CD14-positive monocyte (primary cell): ENCODE measurements around the gene KDM3A. TPM values are rescaled to one million over a fixed set of nuclear protein-coding genes. Genes with fewer than 3 reads are reported as not detected.

Source experiments
- DNase-seq, 3 donors: peaks; one replicate each; pipeline ENCODE4 v3.0.0-alpha.2; 2011 to 2022
- H2AFZ ChIP-seq: 2 replicates; pipeline ENCODE4 v1.6.0; 2012; ENCODE audit warnings: mild to moderate bottlenecking, low read depth, low read length, inconsistent platforms; ENCODE audit not compliant: insufficient read depth, poor library complexity, severe bottlenecking
- H3K27ac ChIP-seq, 2 donors: 1 replicate in 1 of 2; 2 replicates in 1 of 2; pipeline ENCODE4 v1.5.1; 2012 to 2013; ENCODE audit warnings: low read length in 2 of 2, control low read depth in 1 of 2, inconsistent platforms in 1 of 2, low read depth in 1 of 2, mild to moderate bottlenecking in 1 of 2
- H3K27me3 ChIP-seq, 2 donors: one replicate each; pipeline versions ENCODE4 v1.6.0 to v1.6.1; 2011 to 2013; ENCODE audit warnings: low read length in 2 of 2; ENCODE audit not compliant: control insufficient read depth in 2 of 2, insufficient read depth in 2 of 2
- H3K36me3 ChIP-seq, 2 donors: replicated peaks in 1 of 2; 1 replicate in 1 of 2; 2 replicates in 1 of 2; pipeline versions ENCODE4 v1.5.1 to v1.6.1; 2012 to 2013; ENCODE audit warnings: low read length in 2 of 2, control low read depth in 1 of 2, inconsistent platforms in 1 of 2, mild to moderate bottlenecking in 1 of 2; ENCODE audit not compliant: insufficient read depth in 2 of 2, control insufficient read depth in 1 of 2
- H3K4me1 ChIP-seq, 2 donors: 1 replicate in 1 of 2; 2 replicates in 1 of 2; pipeline versions ENCODE4 v1.5.1 to v1.6.1; 2012 to 2013; ENCODE audit warnings: low read length in 2 of 2, control low read depth in 1 of 2, inconsistent platforms in 1 of 2, mild to moderate bottlenecking in 1 of 2, moderate library complexity in 1 of 2; ENCODE audit not compliant: insufficient read depth in 2 of 2, control insufficient read depth in 1 of 2
- H3K4me2 ChIP-seq: replicated peaks from 2 replicates; pipeline ENCODE3; 2012; ENCODE audit warnings: low read length, moderate library complexity, mild to moderate bottlenecking; ENCODE audit not compliant: poor library complexity, severe bottlenecking; ENCODE audit errors: extremely low read depth
- H3K4me3 ChIP-seq, 3 experiments: fragments of 200-600 bp in 1 of 3; sonication (generic) in 1 of 3; replicated peaks in 1 of 3; 1 replicate in 2 of 3; 2 replicates in 1 of 3; pipeline ENCODE4 v1.5.1; 2011 to 2013; ENCODE audit warnings: low read length in 3 of 3, mild to moderate bottlenecking in 3 of 3, control low read depth in 2 of 3, low read depth in 2 of 3, inconsistent platforms in 1 of 3, moderate library complexity in 1 of 3
- H3K79me2 ChIP-seq: 2 replicates; pipeline ENCODE4 v1.6.0; 2012; ENCODE audit warnings: mild to moderate bottlenecking, control low read depth, inconsistent platforms, low read length, moderate library complexity; ENCODE audit not compliant: insufficient read depth
- H3K9ac ChIP-seq: 2 replicates; pipeline ENCODE4 v1.6.0; 2017; ENCODE audit warnings: low read length, mild to moderate bottlenecking; ENCODE audit not compliant: insufficient read depth, poor library complexity, severe bottlenecking
- H3K9me3 ChIP-seq, 2 donors: replicated peaks in 1 of 2; 1 replicate in 1 of 2; 2 replicates in 1 of 2; pipeline versions ENCODE4 v1.5.1 to v1.6.1; 2012 to 2013; ENCODE audit warnings: low read length in 2 of 2, control low read depth in 1 of 2; ENCODE audit not compliant: control insufficient read depth in 1 of 2, insufficient read depth in 1 of 2
- H4K20me1 ChIP-seq: 2 replicates; pipeline ENCODE4 v1.6.0; 2012; ENCODE audit warnings: mild to moderate bottlenecking, low read length, control low read depth, moderate library complexity; ENCODE audit not compliant: insufficient read depth
- H3K27ac Mint-ChIP-seq, 7 donors: one replicate each; pipeline ENCODE4 v1.8.0; 2020; ENCODE audit warnings: mild to moderate bottlenecking in 7 of 7, mixed read lengths in 7 of 7, moderate library complexity in 6 of 7, inconsistent platforms in 2 of 7
- H3K27me3 Mint-ChIP-seq, 3 donors: one replicate each; pipeline ENCODE4 v1.8.0; 2021 to 2022; ENCODE audit warnings: low read depth in 3 of 3, mild to moderate bottlenecking in 3 of 3, mixed read lengths in 3 of 3, moderate library complexity in 3 of 3, inconsistent platforms in 1 of 3
- H3K36me3 Mint-ChIP-seq, 2 donors: one replicate each; pipeline ENCODE4 v1.8.0; 2020; ENCODE audit warnings: mixed read lengths in 2 of 2, inconsistent platforms in 1 of 2, mild to moderate bottlenecking in 1 of 2
- H3K4me1 Mint-ChIP-seq: one replicate; pipeline ENCODE4 v1.8.0; 2020; ENCODE audit warnings: mild to moderate bottlenecking, mixed read lengths
- H3K4me3 Mint-ChIP-seq, 2 donors: one replicate each; pipeline ENCODE4 v1.8.0; 2020; ENCODE audit warnings: mild to moderate bottlenecking in 2 of 2, mixed read lengths in 2 of 2, moderate library complexity in 1 of 2
- H3K9me3 Mint-ChIP-seq, 7 donors: one replicate each; pipeline ENCODE4 v1.8.0; 2020 to 2022; ENCODE audit warnings: mixed read lengths in 7 of 7, mild to moderate bottlenecking in 6 of 7, moderate library complexity in 6 of 7, inconsistent platforms in 2 of 7
- WGBS: methylation state at CpG from one replicate; pipeline ENCODE4 v1.1.5; 2013; ENCODE audit warnings: missing lambda C conversion rate; ENCODE audit not compliant: insufficient coverage; 5-methylcytosine and 5-hydroxymethylcytosine counted together
- intact Hi-C, 2 donors: fragments of 100-400 bp; cut with micrococcal nuclease; formaldehyde crosslinking; loops; one replicate each; pipeline versions ENCODE4 v1.15.0 to v1.15.1; 2023
- polyA plus RNA-seq, 3 donors: library from polyadenylated mRNA; depleted of rRNA in 1 of 3; unstranded in 2 of 3; stranded (reverse) in 1 of 3; fragments of 300-500 nt in 2 of 3; fragments of >200 nt in 1 of 3; fragmentation: Illumina TruSeq in 2 of 3; gene quantifications; 1 replicate in 2 of 3; 2 replicates in 1 of 3; pipeline ENCODE4 v1.2.3, GENCODE V29; 2012 to 2021
- TF ChIP-seq, protein P1 (sequence below): fragments of 200-600 bp; IDR thresholded peaks from one replicate; pipeline ENCODE4 v1.8.0; 2022; ENCODE audit warnings: antibody characterized with exemption, mild to moderate bottlenecking

The KDM3A gene
- polyA plus RNA-seq, 3 donors: 3.3 to 21.2 (median 7.4) TPM

DNA sequence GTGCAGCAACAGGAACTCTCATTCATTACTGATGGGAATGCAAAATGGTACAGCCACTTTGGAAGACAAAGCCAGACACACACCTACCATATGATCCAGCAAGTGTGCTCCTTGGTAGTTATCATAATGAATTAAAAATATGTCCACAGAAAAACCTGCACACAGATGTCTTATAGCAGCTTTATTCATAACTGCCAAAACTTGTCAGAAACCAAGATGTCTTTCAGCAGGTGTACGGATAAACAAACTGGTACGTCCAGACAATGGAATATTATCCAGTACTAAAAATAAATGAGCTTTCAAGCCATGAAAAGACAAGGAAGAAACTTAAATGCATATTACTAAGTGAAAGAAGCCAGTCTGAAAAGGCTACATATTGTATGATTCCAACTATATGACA, 71.7 kb downstream of the KDM3A start:
- TF ChIP-seq, protein P1, sequence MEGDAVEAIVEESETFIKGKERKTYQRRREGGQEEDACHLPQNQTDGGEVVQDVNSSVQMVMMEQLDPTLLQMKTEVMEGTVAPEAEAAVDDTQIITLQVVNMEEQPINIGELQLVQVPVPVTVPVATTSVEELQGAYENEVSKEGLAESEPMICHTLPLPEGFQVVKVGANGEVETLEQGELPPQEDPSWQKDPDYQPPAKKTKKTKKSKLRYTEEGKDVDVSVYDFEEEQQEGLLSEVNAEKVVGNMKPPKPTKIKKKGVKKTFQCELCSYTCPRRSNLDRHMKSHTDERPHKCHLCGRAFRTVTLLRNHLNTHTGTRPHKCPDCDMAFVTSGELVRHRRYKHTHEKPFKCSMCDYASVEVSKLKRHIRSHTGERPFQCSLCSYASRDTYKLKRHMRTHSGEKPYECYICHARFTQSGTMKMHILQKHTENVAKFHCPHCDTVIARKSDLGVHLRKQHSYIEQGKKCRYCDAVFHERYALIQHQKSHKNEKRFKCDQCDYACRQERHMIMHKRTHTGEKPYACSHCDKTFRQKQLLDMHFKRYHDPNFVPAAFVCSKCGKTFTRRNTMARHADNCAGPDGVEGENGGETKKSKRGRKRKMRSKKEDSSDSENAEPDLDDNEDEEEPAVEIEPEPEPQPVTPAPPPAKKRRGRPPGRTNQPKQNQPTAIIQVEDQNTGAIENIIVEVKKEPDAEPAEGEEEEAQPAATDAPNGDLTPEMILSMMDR: no peak
- peaks cover 31 to 51% of the 10 kb centered on the region in 2 donors for H3K36me3 ChIP-seq
- Mint-ChIP-seq H3K4me1 (no peaks in the 10 kb centered on the region), H3K27ac (no peak overlapping the region), H3K9me3 (no peaks in the 10 kb centered on the region), H3K4me3 (no peak overlapping the region), H3K36me3 (peaks cover 49 to 63% of the 10 kb centered on the region in 2 donors), H3K27me3 (no peaks in the 10 kb centered on the region)
- peaks cover 42% of the 10 kb centered on the region for H4K20me1 ChIP-seq
- no CpG with 5 or more reads among the region's 2 CpGs for WGBS
- peaks cover 18% of the 10 kb centered on the region for H3K79me2 ChIP-seq
- H3K4me3 ChIP-seq: no peak overlapping the region
- intact Hi-C loops: no loop called here
- H3K9me3 ChIP-seq: no peaks in the 10 kb centered on the region
- no peak overlapping the region for H3K4me2 ChIP-seq
- no peaks in the 10 kb centered on the region for H3K27me3 ChIP-seq
- H3K27ac ChIP-seq: no peak overlapping the region
- no peaks in the 10 kb centered on the region for H3K4me1 ChIP-seq
- DNase-seq: no peak
- no peak overlapping the region for H3K9ac ChIP-seq
- H2AFZ ChIP-seq: no peak overlapping the region

DNA sequence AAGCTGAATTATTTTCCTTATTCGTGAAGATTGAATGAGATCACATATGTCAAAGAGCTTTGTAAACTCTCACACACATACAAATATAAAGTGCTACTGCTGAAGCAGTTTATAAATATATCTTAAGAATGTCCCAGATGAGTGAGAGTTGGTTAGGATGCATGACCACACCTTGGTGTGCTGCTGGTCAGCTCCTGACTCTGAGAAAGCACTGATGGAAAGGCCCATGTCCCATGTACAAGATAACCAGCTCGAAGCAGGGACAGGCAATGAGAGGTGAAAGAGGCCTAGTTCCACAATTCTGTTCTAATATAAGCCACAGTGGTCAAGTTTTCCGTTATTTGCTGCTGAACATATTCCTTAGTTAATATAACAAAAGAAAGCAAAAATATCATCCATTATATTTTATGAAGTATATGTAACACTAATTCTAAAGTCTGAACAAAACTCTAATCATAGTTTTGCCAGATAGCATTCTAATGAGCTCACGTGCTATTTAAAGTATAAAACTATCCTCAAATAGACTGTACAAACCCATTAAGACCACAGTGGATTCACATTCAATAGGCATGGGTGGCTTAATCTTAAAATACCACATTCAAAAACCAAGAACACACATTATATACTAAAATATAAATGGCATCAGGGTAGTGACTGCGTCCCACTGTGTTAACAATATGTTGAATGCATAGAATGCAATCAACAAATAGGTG, 72.9 kb downstream of the KDM3A start:
- H3K27ac Mint-ChIP-seq: no peak overlapping the region
- peaks cover 19 to 39% of the 10 kb centered on the region in 2 donors for H3K36me3 ChIP-seq
- H3K4me1 Mint-ChIP-seq: no peaks in the 10 kb centered on the region
- H3K79me2 ChIP-seq: peaks cover 18% of the 10 kb centered on the region
- H2AFZ ChIP-seq: no peak overlapping the region
- H4K20me1 ChIP-seq: peaks cover 38% of the 10 kb centered on the region
- H3K4me2 ChIP-seq: no peak overlapping the region
- no peaks in the 10 kb centered on the region for H3K27me3 ChIP-seq
- no peak overlapping the region for H3K27ac ChIP-seq
- H3K9me3 Mint-ChIP-seq: no peaks in the 10 kb centered on the region
- no peak overlapping the region for H3K4me3 ChIP-seq
- intact Hi-C loops: no loop called here
- H3K9me3 ChIP-seq: no peaks in the 10 kb centered on the region
- no peak overlapping the region for H3K4me3 Mint-ChIP-seq
- H3K36me3 Mint-ChIP-seq: peaks cover 37 to 54% of the 10 kb centered on the region in 2 donors
- H3K27me3 Mint-ChIP-seq: no peaks in the 10 kb centered on the region
- no peak for DNase-seq
- no peak overlapping the region for H3K9ac ChIP-seq
- TF ChIP-seq, protein P1: no peak
- no CpG with 5 or more reads among the region's 5 CpGs for WGBS
- no peaks in the 10 kb centered on the region for H3K4me1 ChIP-seq
